Keratinocyte (primary cell): ENCODE results near the gene CCDC77. TPM values are rescaled to one million over a fixed set of nuclear protein-coding genes. Genes with fewer than 3 reads are reported as not detected.

ENCODE experiments used
- DNase-seq: peaks from one replicate; pipeline ENCODE4 v3.0.0-alpha.2; 2011; ENCODE audit warnings: low read depth, missing footprints, low spot score
- FAIRE-seq: peaks from 2 replicates; lab custom pipeline; 2011; peaks lifted over from hg19 to GRCh38; lab: Jason Lieb, UNC
- H2AFZ ChIP-seq: 2 replicates; pipeline ENCODE4 v1.6.0; 2012; ENCODE audit warnings: low read length, control low read depth, inconsistent platforms; ENCODE audit not compliant: control insufficient read depth
- H3K27ac ChIP-seq: 2 replicates; pipeline ENCODE4 v1.5.1; 2011; ENCODE audit warnings: low read length; ENCODE audit not compliant: control insufficient read depth, insufficient read depth
- H3K27me3 ChIP-seq: 3 replicates; pipeline ENCODE4 v1.6.0; 2011; ENCODE audit warnings: low read length; ENCODE audit not compliant: control insufficient read depth, insufficient read depth; ENCODE audit errors: extremely low read depth
- H3K36me3 ChIP-seq, 2 experiments: 2 replicates in 1 of 2; 3 replicates in 1 of 2; pipeline ENCODE4 v1.5.1; 2011; ENCODE audit warnings: low read length in 2 of 2, mild to moderate bottlenecking in 1 of 2; ENCODE audit not compliant: control insufficient read depth in 2 of 2, insufficient read depth in 2 of 2; ENCODE audit errors: extremely low read depth in 1 of 2
- H3K4me1 ChIP-seq: 3 replicates; pipeline ENCODE4 v1.5.1; 2011; ENCODE audit warnings: low read length; ENCODE audit not compliant: control insufficient read depth, insufficient read depth; ENCODE audit errors: extremely low read depth
- H3K4me2 ChIP-seq: 3 replicates; pipeline ENCODE4 v1.6.0; 2011; ENCODE audit warnings: low read depth, low read length; ENCODE audit not compliant: control insufficient read depth, insufficient read depth; ENCODE audit errors: extremely low read depth
- H3K4me3 ChIP-seq, 3 experiments: fragments of 200-600 bp in 1 of 3; sonication (generic) in 1 of 3; 2 replicates in 2 of 3; 3 replicates in 1 of 3; pipeline ENCODE4 v1.5.1; 2011 to 2016; ENCODE audit warnings: low read length in 3 of 3, mild to moderate bottlenecking in 3 of 3, control low read depth in 2 of 3, inconsistent platforms in 1 of 3, low read depth in 1 of 3, mixed read lengths in 1 of 3, mixed run types in 1 of 3, moderate library complexity in 1 of 3; ENCODE audit not compliant: control insufficient read depth in 2 of 3, insufficient read depth in 2 of 3; ENCODE audit errors: extremely low read depth in 1 of 3
- H3K79me2 ChIP-seq: 2 replicates; pipeline ENCODE4 v1.6.0; 2012; ENCODE audit warnings: low read length; ENCODE audit not compliant: control insufficient read depth, insufficient read depth
- H3K9ac ChIP-seq: 3 replicates; pipeline ENCODE4 v1.6.0; 2011; ENCODE audit warnings: low read length; ENCODE audit not compliant: control insufficient read depth, insufficient read depth; ENCODE audit errors: extremely low read depth
- H3K9me1 ChIP-seq: 3 replicates; pipeline ENCODE4 v1.6.0; 2011; ENCODE audit warnings: low read length; ENCODE audit not compliant: control insufficient read depth, insufficient read depth; ENCODE audit errors: extremely low read depth
- H3K9me3 ChIP-seq: 2 replicates; pipeline ENCODE4 v1.5.1; 2012; ENCODE audit warnings: low read depth, low read length; ENCODE audit not compliant: control insufficient read depth
- H4K20me1 ChIP-seq: 3 replicates; pipeline ENCODE4 v1.6.0; 2011; ENCODE audit warnings: low read length; ENCODE audit not compliant: control insufficient read depth, insufficient read depth; ENCODE audit errors: extremely low read depth
- CTCF ChIP-seq, 3 experiments: IDR thresholded peaks in 1 of 3; conservative IDR thresholded peaks in 1 of 3; optimal IDR thresholded peaks in 1 of 3; 2 replicates in 2 of 3; 3 replicates in 1 of 3; pipeline versions ENCODE3 to v1.5.1; 2011; ENCODE audit warnings: low read length in 3 of 3, mild to moderate bottlenecking in 3 of 3, moderate library complexity in 2 of 3, control low read depth in 1 of 3, inconsistent platforms in 1 of 3; ENCODE audit not compliant: insufficient read depth in 2 of 3; ENCODE audit errors: extremely low read depth in 1 of 3
- EZH2 ChIP-seq: IDR thresholded peaks from one replicate; pipeline ENCODE4 v1.6.1; 2012; ENCODE audit warnings: inconsistent platforms, mild to moderate bottlenecking, low read length, moderate library complexity
- dilution Hi-C: fragments of 300-500 bp; cut with MboI; formaldehyde crosslinking; loops from one replicate; pipeline ENCODE4 v1.7.0; 2020; ENCODE audit warnings: low sequenced_read_pairs; ENCODE audit not compliant: extremely low pct_ligation_motif_present
- polyA plus RNA-seq, 5 experiments: library from polyadenylated mRNA; depleted of rRNA in 3 of 5; stranded (reverse) in 3 of 5; stranded (forward) in 1 of 5; unstranded in 1 of 5; fragments of >200 nt; gene quantifications; 1 replicate in 1 of 5; 2 replicates in 3 of 5; 3 replicates in 1 of 5; pipeline versions ENCODE4 v1.2.1 to v1.2.3, GENCODE V29; 2011 to 2012; ENCODE audit warnings: missing spikeins in 2 of 5, low read depth in 1 of 5, low replicate concordance in 1 of 5

Gene CCDC77
- polyA plus RNA-seq, 1 donor (not counting 4 experiments of a cell fraction or from before 2014, with no cell fraction given) = 8.3 TPM

DNA sequence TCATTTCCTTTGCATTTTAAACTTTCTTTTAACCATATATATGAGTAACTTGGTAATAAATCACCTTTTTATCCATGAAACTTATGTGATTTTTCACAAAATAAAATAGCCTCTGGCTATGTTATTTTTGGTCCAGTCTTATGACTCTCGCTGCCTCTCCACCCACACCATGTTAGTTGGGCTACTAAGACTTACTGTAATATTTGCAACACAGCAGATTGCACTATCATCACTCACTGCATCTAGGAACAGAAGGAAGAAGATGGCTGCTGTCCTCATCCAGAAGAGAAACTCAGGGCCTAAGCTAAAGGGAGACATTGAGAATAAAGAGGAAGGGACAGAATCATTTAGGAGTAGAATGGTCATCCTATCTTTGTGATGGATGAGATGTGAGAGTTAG, 45.7 kb downstream of the CCDC77 start:
- no peak for FAIRE-seq
- Histone ChIP-seq H3K9me1 (no peaks in the 10 kb centered on the region), H3K36me3 (no peaks in the 10 kb centered on the region), H3K27me3 (no peaks in the 10 kb centered on the region), H3K9ac (no peak overlapping the region), H3K27ac (no peak overlapping the region), H3K4me1 (no peaks in the 10 kb centered on the region), H4K20me1 (no peaks in the 10 kb centered on the region), H3K4me2 (no peak overlapping the region), H3K4me3 (no peak overlapping the region), H3K9me3 (no peaks in the 10 kb centered on the region), H2AFZ (no peak overlapping the region), H3K79me2 (no peaks in the 10 kb centered on the region)
- TF ChIP-seq EZH2 = no peak
- dilution Hi-C loops = no loop called here
- DNase-seq = no peak

DNA sequence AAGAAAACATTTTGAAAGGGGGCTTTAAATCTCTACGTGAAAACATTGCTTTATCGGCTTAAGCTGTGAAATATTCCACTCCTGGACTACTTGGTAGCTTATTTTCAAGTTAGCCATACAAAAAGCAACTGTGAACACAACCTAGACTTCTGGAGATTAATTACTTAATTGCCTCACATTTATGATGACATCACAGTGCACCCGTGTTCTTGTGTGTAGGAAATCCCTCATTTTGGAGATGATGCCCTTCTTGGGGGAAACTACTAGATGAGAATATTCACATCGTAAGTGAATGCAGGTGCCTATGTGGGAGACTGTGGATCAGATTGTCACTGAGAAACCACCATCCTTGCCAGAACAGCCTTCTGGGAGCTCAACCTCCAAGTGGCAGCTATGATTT, 47.8 kb downstream of the CCDC77 start:
- no peak overlapping the region for H3K27ac ChIP-seq
- H3K4me2 ChIP-seq = no peak overlapping the region
- H3K4me1 ChIP-seq = no peaks in the 10 kb centered on the region
- TF ChIP-seq EZH2 = no peak
- TF ChIP-seq CTCF (optimal IDR thresholded peaks at IDR 0.05 in 1 of 3, IDR thresholded peaks at IDR 0.05 in 1 of 3, conservative IDR thresholded peaks at IDR 0.05 in 1 of 3; ENCODE audit: extremely low read depth in 1 of 3, insufficient read depth in 2 of 3, low read length in 3 of 3) = no peak
- H2AFZ ChIP-seq = no peak overlapping the region
- no peaks in the 10 kb centered on the region for H3K27me3 ChIP-seq
- H3K79me2 ChIP-seq = no peaks in the 10 kb centered on the region
- H3K4me3 ChIP-seq = no peak overlapping the region
- no peaks in the 10 kb centered on the region for H3K9me3 ChIP-seq
- no peaks in the 10 kb centered on the region for H3K9me1 ChIP-seq
- no peaks in the 10 kb centered on the region for H3K36me3 ChIP-seq
- no peak for FAIRE-seq
- no peak overlapping the region for H3K9ac ChIP-seq
- H4K20me1 ChIP-seq = no peaks in the 10 kb centered on the region
- dilution Hi-C loops = no loop called here
- no peak for DNase-seq

GRCh38 chr12:450438-450837, 49.0 kb downstream of the CCDC77 start:
- Histone ChIP-seq H3K4me2 (no peak overlapping the region), H3K9me1 (no peaks in the 10 kb centered on the region), H3K4me1 (no peaks in the 10 kb centered on the region), H3K27me3 (no peaks in the 10 kb centered on the region), H3K9me3 (no peaks in the 10 kb centered on the region), H3K36me3 (no peaks in the 10 kb centered on the region), H3K27ac (no peak overlapping the region), H4K20me1 (no peaks in the 10 kb centered on the region), H3K4me3 (no peak overlapping the region), H3K79me2 (no peaks in the 10 kb centered on the region), H2AFZ (no peak overlapping the region), H3K9ac (no peak overlapping the region)
- dilution Hi-C loops = no loop called here
- TF ChIP-seq EZH2 = no peak
- no peak for TF ChIP-seq CTCF (optimal IDR thresholded peaks at IDR 0.05 in 1 of 3, IDR thresholded peaks at IDR 0.05 in 1 of 3, conservative IDR thresholded peaks at IDR 0.05 in 1 of 3; ENCODE audit: extremely low read depth in 1 of 3, insufficient read depth in 2 of 3, low read length in 3 of 3)
- no peak for DNase-seq
- FAIRE-seq = no peak
